GM23248 (cell line): ENCODE measurements around the gene PDIA3.

ENCODE experiments used
- EZH2 ChIP-seq: fragments of 200-600 bp; sonication (generic); IDR thresholded peaks from 2 replicates; pipeline ENCODE4 v1.6.1; 2018; ENCODE audit warnings: antibody characterized with exemption, mild to moderate bottlenecking; ENCODE audit not compliant: insufficient read depth, poor library complexity, severe bottlenecking
- EZH2phosphoT487 ChIP-seq: fragments of 200-600 bp; sonication (generic); IDR thresholded peaks from 2 replicates; pipeline ENCODE4 v1.6.1; 2018; ENCODE audit warnings: antibody characterized with exemption, moderate library complexity, mild to moderate bottlenecking, low read depth; ENCODE audit not compliant: insufficient read depth

DNA sequence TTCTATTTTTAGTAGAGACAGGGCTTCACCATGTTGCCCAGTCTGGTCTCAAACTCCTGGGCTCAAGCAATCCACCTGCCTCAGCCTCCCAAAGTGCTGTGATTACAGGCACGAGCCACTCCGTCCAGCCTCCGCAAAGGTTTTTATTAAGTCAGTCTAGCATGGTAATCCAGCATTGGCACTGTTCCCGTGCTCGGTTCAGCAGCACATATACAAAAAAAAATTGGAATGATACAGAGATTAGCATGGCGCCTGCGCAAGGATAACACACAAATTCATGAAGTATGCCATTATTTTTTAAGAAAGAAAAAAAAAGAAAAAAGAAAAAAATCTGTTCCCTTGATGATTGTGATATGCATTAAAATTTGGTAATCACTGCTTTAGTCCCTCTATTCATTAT is 44.1 kb upstream of the PDIA3 start:
- TF ChIP-seq EZH2: no peak
- TF ChIP-seq EZH2phosphoT487: no peak
